GM20000 (cell line): ENCODE measurements around the gene TMUB1.

Experiments
- DNase-seq: peaks from one replicate; pipeline ENCODE4 v3.0.0; 2012; ENCODE audit warnings: low spot score
- CTCF ChIP-seq: IDR thresholded peaks from 2 replicates; pipeline ENCODE4 v1.5.1; 2012; ENCODE audit warnings: mild to moderate bottlenecking, control low read depth; ENCODE audit errors: extremely low read depth, missing control alignments

TMUB1 gene

GRCh38 chr7:151035902-151036301 is 47.4 kb downstream of the TMUB1 start:
- TF ChIP-seq CTCF = no peak
- DNase-seq = no peak

GRCh38 chr7:151035026-151035717 is 48.1 kb downstream of the TMUB1 start:
- TF ChIP-seq CTCF = no peak
- DNase-seq = no peak

GRCh38 chr7:151034312-151035025 is 48.8 kb downstream of the TMUB1 start:
- no peak for DNase-seq
- TF ChIP-seq CTCF = no peak

GRCh38 chr7:151033864-151034249 is 49.4 kb downstream of the TMUB1 start:
- no peak for DNase-seq
- no peak for TF ChIP-seq CTCF

- DNase-seq = no peak
- TF ChIP-seq CTCF = no peak
Observed at GRCh38 chr7:151032936-151033863, 50.1 kb downstream of the TMUB1 start.
